ENCODE results near the gene SCFD2. TPM values are rescaled to one million over a fixed set of nuclear protein-coding genes. Genes with fewer than 3 reads are reported as not detected.

Gene SCFD2
- total RNA-seq, 1 experiment from 2014 or later, result 36.6 TPM

- Histone ChIP-seq H3K27me3 (ENCODE audit: low read length) (no peaks in the 10 kb centered on the region), H3K27ac (ENCODE audit: low read length) (no peak overlapping the region), H3K36me3 (ENCODE audit: low read depth, low read length) (no peaks in the 10 kb centered on the region), H3K9me3 (ENCODE audit: low read length) (no peaks in the 10 kb centered on the region), H3K79me2 (ENCODE audit: low read length) (no peaks in the 10 kb centered on the region), H2AFZ (ENCODE audit: low read length) (no peak overlapping the region), H3K4me2 (ENCODE audit: low read length) (no peak overlapping the region), H4K20me1 (ENCODE audit: low read length) (no peaks in the 10 kb centered on the region), H3K4me3 (ENCODE audit: low read length) (no peak overlapping the region), H3K9me2 (replicated peaks; ENCODE audit: low read length) (no peaks in the 10 kb centered on the region), H3K4me1 (ENCODE audit: insufficient read depth, low read length) (peaks cover 19% of the 10 kb centered on the region), H3K9ac (ENCODE audit: low read length) (no peak overlapping the region), H3F3A (ENCODE audit: low read length, unreplicated experiment) (no peaks in the 10 kb centered on the region)
- CTCF ChIA-PET, result no interaction called here
- no peak for DNase-seq
- POLR2A ChIA-PET (ENCODE audit: unreplicated experiment), result no interaction called here
- TF ChIP-seq EZH2 (IDR thresholded peaks at IDR 0.05; ENCODE audit: low read length, unreplicated experiment) (no peak), CTCF (conservative IDR thresholded peaks at IDR 0.05; ENCODE audit: low read depth, low read length) (no peak), EZH2phosphoT487 (IDR thresholded peaks at IDR 0.05; ENCODE audit: borderline replicate concordance, low read length) (no peak)
- intact Hi-C loops (cut with micrococcal nuclease), result no loop called here
- BruUV-seq (replicated peaks), result no TSS peak
- no peak for ATAC-seq
These were observed 523.1 kb downstream of the SCFD2 start for GRCh38 chr4:52842792-52843191.

- ATAC-seq, result no peak
- BruUV-seq (replicated peaks), result no TSS peak
- ChIA-PET POLR2A (ENCODE audit: unreplicated experiment) (no interaction called here), CTCF (interaction anchor here (0.6 kb wide), 1 partner anchor 96 kb away, joined by 3 read pairs; no protein-coding TSS in a partner anchor)
- no peak overlapping the region for H2AFZ ChIP-seq (ENCODE audit: low read length)
- no peaks in the 10 kb centered on the region for H4K20me1 ChIP-seq (ENCODE audit: low read length)
- H3K4me2 ChIP-seq (ENCODE audit: low read length), result no peak overlapping the region
- intact Hi-C loops (cut with micrococcal nuclease), result no loop called here
- H3K27ac ChIP-seq (ENCODE audit: low read length), result no peak overlapping the region
- no peaks in the 10 kb centered on the region for H3K79me2 ChIP-seq (ENCODE audit: low read length)
- no peaks in the 10 kb centered on the region for H3K27me3 ChIP-seq (ENCODE audit: low read length)
- H3K36me3 ChIP-seq (ENCODE audit: low read depth, low read length), result no peaks in the 10 kb centered on the region
- H3K9me3 ChIP-seq (ENCODE audit: low read length), result no peaks in the 10 kb centered on the region
- no peaks in the 10 kb centered on the region for H3F3A ChIP-seq (ENCODE audit: low read length, unreplicated experiment)
- H3K4me3 ChIP-seq (ENCODE audit: low read length), result no peak overlapping the region
- no peak for TF ChIP-seq CTCF (conservative IDR thresholded peaks at IDR 0.05; ENCODE audit: low read depth, low read length)
- TF ChIP-seq EZH2 (IDR thresholded peaks at IDR 0.05; ENCODE audit: low read length, unreplicated experiment), result no peak
- no peak for TF ChIP-seq EZH2phosphoT487 (IDR thresholded peaks at IDR 0.05; ENCODE audit: borderline replicate concordance, low read length)
- no peaks in the 10 kb centered on the region for H3K9me2 ChIP-seq (replicated peaks; ENCODE audit: low read length)
- no peak for DNase-seq
- H3K9ac ChIP-seq (ENCODE audit: low read length), result no peak overlapping the region
- peaks cover 23% of the 10 kb centered on the region for H3K4me1 ChIP-seq (ENCODE audit: insufficient read depth, low read length)
These were observed 524.0 kb downstream of the SCFD2 start for GRCh38 chr4:52841682-52842456.

Measured in PC-3 (cell line).